Esophagus muscularis mucosa (tissue), 4 donors: ENCODE results near the gene ZNF438. TPM values are rescaled to one million over a fixed set of nuclear protein-coding genes. Genes with fewer than 3 reads are reported as not detected.

Experiments used
- DNase-seq: peaks from one replicate; pipeline ENCODE4 v3.0.0-alpha.2; 2017; ENCODE audit errors: extremely low spot score
- H3K27ac ChIP-seq, 4 donors: fragments of 200-600 bp; sonication (generic); replicated peaks in 1 of 4; 1 replicate in 3 of 4; 2 replicates in 1 of 4; pipeline ENCODE4 v1.5.1; 2016 to 2019; ENCODE audit warnings: mild to moderate bottlenecking in 1 of 4
- H3K27me3 ChIP-seq, 4 donors: fragments of 200-600 bp; sonication (generic); one replicate each; pipeline versions ENCODE4 v1.5.1 to v1.6.0; 2016 to 2019
- H3K36me3 ChIP-seq, 4 donors: fragments of 200-600 bp; sonication (generic); one replicate each; pipeline ENCODE4 v1.5.1; 2016 to 2019
- H3K4me1 ChIP-seq, 4 donors: fragments of 200-600 bp; sonication (generic); one replicate each; pipeline ENCODE4 v1.5.1; 2016 to 2019
- H3K4me3 ChIP-seq, 4 donors: fragments of 200-600 bp; sonication (generic); 1 replicate in 2 of 4; 2 replicates in 2 of 4; pipeline ENCODE4 v1.5.1; 2016 to 2019; ENCODE audit warnings: mild to moderate bottlenecking in 4 of 4, moderate library complexity in 1 of 4
- H3K9me3 ChIP-seq, 4 donors: fragments of 200-600 bp; sonication (generic); 1 replicate in 3 of 4; 2 replicates in 1 of 4; pipeline ENCODE4 v1.5.1; 2016 to 2019
- CTCF ChIP-seq, 3 experiments: fragments of 200-600 bp in 2 of 3; fragments of 450-650 bp in 1 of 3; sonication (generic) in 2 of 3; IDR thresholded peaks; one replicate each; pipeline ENCODE4 v1.5.1; 2017 to 2019; ENCODE audit warnings: antibody characterized with exemption in 3 of 3, mild to moderate bottlenecking in 2 of 3, moderate library complexity in 1 of 3
- EP300 ChIP-seq: sonication (generic); formaldehyde crosslinking; IDR thresholded peaks from one replicate; pipeline ENCODE4 v1.6.1; 2017; ENCODE audit warnings: antibody characterized with exemption
- POLR2A ChIP-seq: fragments of 450-650 bp; IDR thresholded peaks from one replicate; pipeline ENCODE4 v1.6.1; 2017; ENCODE audit warnings: antibody characterized with exemption, moderate library complexity, mild to moderate bottlenecking, low read depth
- POLR2AphosphoS5 ChIP-seq, 2 donors: sonication (generic); formaldehyde crosslinking; IDR thresholded peaks; one replicate each; pipeline ENCODE4 v1.6.1; 2017; ENCODE audit warnings: antibody characterized with exemption in 2 of 2
- WGBS: methylation state at CpG from one replicate; pipeline ENCODE4 v1.1.5; 2018; 5-methylcytosine and 5-hydroxymethylcytosine counted together
- intact Hi-C: fragments of 100-400 bp; cut with DNase I; formaldehyde crosslinking; loops from one replicate; pipeline ENCODE4 v1.15.1; 2023
- total RNA-seq, 4 donors: library from RNA; depleted of rRNA; stranded (reverse); fragments of >200 nt; gene quantifications; one replicate each; pipeline versions ENCODE4 v1.1.0 to v1.2.1, GENCODE V29; 2016

Gene ZNF438
- 10 to 100 TPM; 11.0 to 11.6 (median 11.3) TPM for total RNA-seq

GRCh38 chr10:31031558-31032257 lies at the start of gene ZNF438:
Gene ZNF438 (minus strand): TSS chr10:31031865. CDS start chr10:30877034, 154,831 bp downstream.
- no peaks in the 10 kb centered on the region for H3K36me3 ChIP-seq
- H3K27ac ChIP-seq = peak within 1 kb of the TSS; percentile 97 to 100 (median 98)
- peak; percentile 47 to 61 (median 61) for TF ChIP-seq CTCF (IDR thresholded peaks at IDR 0.05)
- TF ChIP-seq POLR2AphosphoS5 (IDR thresholded peaks at IDR 0.05) = peak; percentile 89 to 94
- TF ChIP-seq EP300 = no peak
- peak; percentile 88 for TF ChIP-seq POLR2A
- no peaks in the 10 kb centered on the region for H3K9me3 ChIP-seq
- intact Hi-C loops = loop anchor here (2.0 to 10.0 kb wide), 5 partner anchors 49 to 733 kb away; no protein-coding TSS in a partner anchor
- peaks cover 22 to 50% (median 47%) of the 10 kb centered on the region in 4 donors for H3K4me1 ChIP-seq
- peak within 1 kb of the TSS; percentile 63 to 74 (median 72) for H3K4me3 ChIP-seq
- no peaks in the 10 kb centered on the region for H3K27me3 ChIP-seq
- 0% methylated on average over 19 of the region's 66 CpGs for WGBS
- DNase-seq = peak; percentile 98

- DNase-seq = no peak
- no peaks in the 10 kb centered on the region for H3K27me3 ChIP-seq
- no peak overlapping the region for H3K4me3 ChIP-seq
- no peak overlapping the region for H3K27ac ChIP-seq
- no peaks in the 10 kb centered on the region for H3K9me3 ChIP-seq
- intact Hi-C loops = no loop called here
- no peak for TF ChIP-seq EP300
- no peak for TF ChIP-seq CTCF (IDR thresholded peaks at IDR 0.05)
- no peak for TF ChIP-seq POLR2AphosphoS5 (IDR thresholded peaks at IDR 0.05)
- no peak for TF ChIP-seq POLR2A
- no peaks in the 10 kb centered on the region for H3K36me3 ChIP-seq
- H3K4me1 ChIP-seq = peaks cover 0 to 20% (median 10%) of the 10 kb centered on the region in 4 donors
- 94% methylated on average over 6 of the region's 6 CpGs for WGBS
These were observed 44.9 kb upstream of the ZNF438 start for GRCh38 chr10:31076610-31076988.

- H3K27ac ChIP-seq = no peak overlapping the region
These were observed 44.4 kb upstream of the ZNF438 start for GRCh38 chr10:31075881-31076609.

GRCh38 chr10:31075434-31075833 lies 43.8 kb upstream of the ZNF438 start:
- no peak for TF ChIP-seq EP300
- no peak for TF ChIP-seq POLR2A
- TF ChIP-seq POLR2AphosphoS5 (IDR thresholded peaks at IDR 0.05) = peak in 1 of 2 donors; percentile 12
- no peak for TF ChIP-seq CTCF (IDR thresholded peaks at IDR 0.05)
- 68% methylated on average over 4 of the region's 4 CpGs for WGBS

More at GRCh38 chr10:31075881-31076609, 44.4 kb upstream of the ZNF438 start:
- H3K36me3 ChIP-seq = no peaks in the 10 kb centered on the region
- 79% methylated on average over 3 of the region's 3 CpGs for WGBS
- no peak overlapping the region for H3K4me3 ChIP-seq
- peaks cover 0 to 20% (median 10%) of the 10 kb centered on the region in 4 donors for H3K4me1 ChIP-seq
- no peaks in the 10 kb centered on the region for H3K27me3 ChIP-seq
- intact Hi-C loops = no loop called here
- DNase-seq = no peak
- no peaks in the 10 kb centered on the region for H3K9me3 ChIP-seq
- TF ChIP-seq EP300 = no peak
- TF ChIP-seq POLR2A = no peak
- no peak for TF ChIP-seq POLR2AphosphoS5 (IDR thresholded peaks at IDR 0.05)
- no peak for TF ChIP-seq CTCF (IDR thresholded peaks at IDR 0.05)

More at GRCh38 chr10:31075434-31075833, 43.8 kb upstream of the ZNF438 start:
- Histone ChIP-seq H3K36me3 (no peaks in the 10 kb centered on the region), H3K27ac (peak overlapping the region in 1 of 4 donors; percentile 30), H3K4me3 (no peak overlapping the region), H3K4me1 (peaks cover 0 to 20% (median 10%) of the 10 kb centered on the region in 4 donors), H3K27me3 (no peaks in the 10 kb centered on the region), H3K9me3 (no peaks in the 10 kb centered on the region)
- intact Hi-C loops = no loop called here
- DNase-seq = no peak
